ENCODE measurements around the gene CEP104.
A peak's percentile ranks its signal among the peaks of the same experiment; 100 is the strongest.

Gene CEP104

DNA sequence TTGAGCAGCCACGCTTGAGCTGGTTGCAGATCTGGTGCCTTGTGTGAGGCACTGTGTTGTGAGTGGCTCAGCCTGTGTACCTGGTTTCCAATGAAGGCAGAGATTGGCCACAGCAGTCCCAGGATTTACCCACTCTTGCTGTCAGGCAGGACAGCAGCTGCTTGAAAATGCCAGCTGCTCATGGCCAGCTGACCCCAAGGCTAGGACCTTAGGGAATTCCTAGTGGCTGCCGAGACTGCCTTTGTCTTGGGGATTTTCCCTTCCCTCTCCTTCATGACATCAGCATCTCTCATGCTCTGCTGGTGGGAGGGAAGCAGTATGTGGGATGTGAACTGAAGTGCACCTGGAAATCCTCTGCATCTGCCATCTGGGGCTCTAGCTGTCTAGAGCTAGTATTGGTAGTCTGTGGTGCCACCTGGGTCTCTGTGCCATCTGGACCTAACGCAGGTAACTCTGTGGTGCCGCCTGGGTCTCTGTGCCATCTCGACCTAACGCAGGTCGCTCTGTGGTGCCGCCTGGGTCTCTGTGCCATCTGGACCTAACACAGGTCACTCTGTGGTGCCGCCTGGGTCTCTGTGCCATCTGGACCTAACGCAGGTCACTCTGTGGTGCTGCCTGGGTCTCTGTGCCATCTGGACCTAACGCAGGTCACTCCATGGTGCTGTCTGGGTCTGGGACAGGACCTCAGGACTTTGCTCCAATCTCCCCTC, 56.9 kb downstream of the CEP104 start:
- no peaks in the 10 kb centered on the region for H3K9me3 ChIP-seq (ENCODE audit: control insufficient read depth, insufficient read depth, low read length)
- no peaks in the 10 kb centered on the region; the same call in 1 of the 2 replicates for H3K36me3 ChIP-seq (ENCODE audit: insufficient read depth, low read length)
- H3K9ac ChIP-seq (ENCODE audit: low read depth, low read length) = no peak overlapping the region
- peaks cover 1% of the 10 kb centered on the region; the same call in 1 of the 2 replicates for H3K4me1 ChIP-seq (ENCODE audit: insufficient read depth, low read length)

GRCh38 chr1:3796215-3797061, 60.6 kb downstream of the CEP104 start, which contains the start of gene LRRC47:
Gene LRRC47, minus strand, starts transcription at chr1:3796498. Its CDS starts 22 bp downstream, at chr1:3796476.
- Histone ChIP-seq H3K9ac (ENCODE audit: low read depth, low read length) (peak within 1 kb of the TSS; percentile 57), H3K9me3 (ENCODE audit: control insufficient read depth, insufficient read depth, low read length) (no peaks in the 10 kb centered on the region), H3K4me1 (ENCODE audit: insufficient read depth, low read length) (peaks cover 16% of the 10 kb centered on the region), H3K36me3 (ENCODE audit: insufficient read depth, low read length) (peaks cover 8% of the 10 kb centered on the region)

DNA sequence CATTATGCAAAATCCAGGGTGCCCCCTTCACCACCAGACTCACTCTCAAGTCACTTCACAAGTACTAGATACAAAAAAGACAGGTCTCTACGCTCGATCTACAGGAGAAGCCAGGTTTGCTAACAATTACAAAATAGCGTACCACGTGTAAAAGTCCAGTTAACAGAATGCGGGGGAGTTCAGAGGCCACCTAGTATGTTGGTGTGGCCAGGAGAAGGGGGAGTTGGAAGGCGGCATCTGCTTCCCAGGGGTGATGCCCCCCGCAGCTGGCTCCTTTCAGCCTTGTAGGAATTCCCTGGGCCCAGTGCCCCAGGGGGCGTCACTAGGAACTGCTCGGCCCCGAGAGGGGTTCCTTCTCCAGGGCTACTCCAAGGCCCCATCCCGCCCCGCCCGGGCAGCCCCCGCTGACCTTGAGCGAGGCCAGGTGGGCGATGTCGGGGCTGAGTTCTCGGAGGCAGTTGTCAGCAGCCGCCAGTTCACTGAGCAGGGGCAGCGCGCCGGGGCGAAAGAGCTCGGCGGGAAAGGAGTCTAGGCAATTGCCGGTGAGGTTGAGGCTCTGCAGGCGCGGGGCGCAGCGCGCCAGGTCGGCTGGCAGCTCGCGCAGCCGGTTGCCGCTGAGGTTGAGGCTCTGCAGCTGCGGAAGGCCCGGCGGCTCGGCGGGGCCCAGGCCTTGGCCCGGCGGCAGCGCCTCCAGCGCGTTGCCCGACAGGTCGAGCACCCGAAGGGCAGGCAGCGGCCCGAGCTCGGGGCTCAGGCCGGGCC, 61.4 kb downstream of the CEP104 start:
- Histone ChIP-seq H3K9ac (ENCODE audit: low read depth, low read length) (peak overlapping the region; percentile 57), H3K9me3 (ENCODE audit: control insufficient read depth, insufficient read depth, low read length) (no peaks in the 10 kb centered on the region), H3K36me3 (ENCODE audit: insufficient read depth, low read length) (peaks cover 8% of the 10 kb centered on the region), H3K4me1 (ENCODE audit: insufficient read depth, low read length) (peaks cover 16% of the 10 kb centered on the region)

GRCh38 chr1:3790952-3791351, 66.1 kb downstream of the CEP104 start:
- Histone ChIP-seq H3K4me1 (ENCODE audit: insufficient read depth, low read length) (peaks cover 24% of the 10 kb centered on the region), H3K9ac (ENCODE audit: low read depth, low read length) (no peak overlapping the region), H3K9me3 (ENCODE audit: control insufficient read depth, insufficient read depth, low read length) (no peaks in the 10 kb centered on the region), H3K36me3 (ENCODE audit: insufficient read depth, low read length) (peaks cover 8% of the 10 kb centered on the region)

DNA sequence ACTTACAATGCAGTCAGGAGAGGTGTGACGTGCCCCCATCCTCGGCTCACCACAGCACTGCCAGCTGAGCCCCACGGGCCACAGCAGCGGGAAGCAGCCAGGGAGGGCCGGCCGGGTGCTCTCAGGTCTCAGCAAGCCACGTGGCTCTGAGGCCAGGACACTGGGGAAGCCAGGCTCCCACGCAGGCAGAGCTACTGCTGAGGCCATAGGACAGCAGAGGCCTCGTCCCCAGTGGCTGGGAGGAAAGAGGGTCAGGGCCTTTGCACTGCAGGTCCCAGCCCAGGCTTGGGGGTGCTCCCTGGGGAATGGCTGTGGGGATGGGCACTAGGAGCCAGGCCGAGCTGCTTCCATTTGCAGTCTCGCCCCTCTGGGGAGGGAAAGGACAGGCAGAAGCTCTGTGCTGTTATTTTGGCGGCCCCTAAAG, 66.5 kb downstream of the CEP104 start:
- H3K36me3 ChIP-seq (ENCODE audit: insufficient read depth, low read length) = peaks cover 10% of the 10 kb centered on the region
- H3K9me3 ChIP-seq (ENCODE audit: control insufficient read depth, insufficient read depth, low read length) = no peaks in the 10 kb centered on the region
- H3K9ac ChIP-seq (ENCODE audit: low read depth, low read length) = no peak overlapping the region
- peaks cover 24% of the 10 kb centered on the region for H3K4me1 ChIP-seq (ENCODE audit: insufficient read depth, low read length)

- no peaks in the 10 kb centered on the region for H3K9me3 ChIP-seq (ENCODE audit: control insufficient read depth, insufficient read depth, low read length)
- H3K9ac ChIP-seq (ENCODE audit: low read depth, low read length) = no peak overlapping the region
- peaks cover 20% of the 10 kb centered on the region for H3K4me1 ChIP-seq (ENCODE audit: insufficient read depth, low read length)
- H3K36me3 ChIP-seq (ENCODE audit: insufficient read depth, low read length) = peaks cover 13% of the 10 kb centered on the region
Observed at GRCh38 chr1:3789421-3790300, 67.3 kb downstream of the CEP104 start.

DNA sequence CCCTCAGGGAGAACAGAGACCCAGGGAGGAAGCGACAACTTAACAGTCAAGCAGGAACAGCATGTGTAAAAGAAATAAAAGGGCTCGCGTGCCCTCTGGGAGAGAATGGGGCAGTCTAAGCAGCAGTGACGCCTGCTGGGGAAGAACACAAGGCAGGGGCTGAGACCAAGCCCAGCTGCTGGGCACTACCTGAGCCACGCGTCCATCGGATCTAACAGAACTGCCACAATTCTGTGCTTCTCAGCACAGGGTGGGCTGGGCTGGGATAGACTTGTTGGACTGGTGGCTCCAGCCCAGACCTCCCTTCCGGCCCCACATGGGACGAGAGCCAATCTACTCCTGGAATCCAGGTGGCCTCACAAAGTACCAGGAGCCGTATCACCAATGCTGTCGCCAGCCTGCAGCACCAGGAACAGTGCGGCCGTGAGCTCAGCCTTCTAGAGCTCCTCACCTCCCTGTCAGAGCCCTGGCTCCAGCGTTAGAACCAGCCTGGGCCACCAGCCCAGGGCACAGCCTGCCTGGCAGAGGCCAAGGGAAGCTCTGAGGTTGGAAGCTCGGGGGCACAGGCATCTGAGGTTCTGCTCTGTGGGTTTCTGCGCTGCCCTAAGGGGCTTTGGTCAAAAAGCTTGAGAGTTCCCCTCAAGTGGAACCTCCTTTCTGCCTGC, 68.1 kb downstream of the CEP104 start:
- Histone ChIP-seq H3K9ac (ENCODE audit: low read depth, low read length) (no peak overlapping the region), H3K9me3 (ENCODE audit: control insufficient read depth, insufficient read depth, low read length) (no peaks in the 10 kb centered on the region), H3K36me3 (ENCODE audit: insufficient read depth, low read length) (peaks cover 20% of the 10 kb centered on the region), H3K4me1 (ENCODE audit: insufficient read depth, low read length) (peaks cover 20% of the 10 kb centered on the region)

DNA sequence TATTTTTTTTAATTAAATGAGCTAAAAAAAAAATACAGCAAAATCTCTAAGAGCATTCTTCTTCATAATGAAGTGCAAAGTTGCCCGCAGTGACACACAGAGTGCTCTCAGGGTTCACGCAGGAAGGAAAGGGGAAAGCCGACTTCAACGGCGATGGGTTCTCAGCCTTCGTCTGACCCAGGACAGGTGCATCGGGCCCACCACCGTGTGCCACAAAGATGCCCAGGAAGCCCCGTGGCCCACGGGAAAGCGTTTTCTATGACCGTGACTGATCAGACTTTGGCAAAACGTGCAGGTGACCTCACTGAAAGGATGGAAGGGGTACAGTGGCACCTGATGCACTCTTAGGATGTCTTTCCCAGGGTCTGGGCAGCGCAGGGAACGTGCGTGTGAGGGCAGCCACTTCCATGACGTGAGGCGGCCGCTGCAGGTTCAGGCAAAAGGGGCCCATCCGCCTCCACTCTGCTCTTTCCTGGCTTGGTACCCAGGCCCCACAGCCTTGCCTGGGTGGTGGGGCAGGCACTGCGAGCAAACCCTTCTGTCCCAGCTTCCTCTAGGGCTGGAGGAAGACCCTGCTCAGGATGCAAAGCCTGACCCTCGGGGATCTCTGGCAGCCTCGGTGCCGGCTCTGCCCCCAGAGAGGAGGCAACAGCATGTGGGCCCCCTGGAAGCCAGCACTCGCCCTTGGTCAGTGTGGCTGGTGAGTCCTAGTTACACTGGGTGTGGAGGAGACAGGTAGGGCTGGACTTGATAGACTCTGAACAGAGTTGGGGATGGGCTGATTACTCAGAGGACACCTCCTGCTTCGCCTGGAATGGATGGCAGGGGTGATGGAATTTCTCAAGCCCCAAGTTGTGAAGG, 69.0 kb downstream of the CEP104 start:
- Histone ChIP-seq H3K4me1 (ENCODE audit: insufficient read depth, low read length) (peaks cover 20% of the 10 kb centered on the region), H3K9ac (ENCODE audit: low read depth, low read length) (no peak overlapping the region), H3K36me3 (ENCODE audit: insufficient read depth, low read length) (peaks cover 28% of the 10 kb centered on the region), H3K9me3 (ENCODE audit: control insufficient read depth, insufficient read depth, low read length) (no peaks in the 10 kb centered on the region)

DNA sequence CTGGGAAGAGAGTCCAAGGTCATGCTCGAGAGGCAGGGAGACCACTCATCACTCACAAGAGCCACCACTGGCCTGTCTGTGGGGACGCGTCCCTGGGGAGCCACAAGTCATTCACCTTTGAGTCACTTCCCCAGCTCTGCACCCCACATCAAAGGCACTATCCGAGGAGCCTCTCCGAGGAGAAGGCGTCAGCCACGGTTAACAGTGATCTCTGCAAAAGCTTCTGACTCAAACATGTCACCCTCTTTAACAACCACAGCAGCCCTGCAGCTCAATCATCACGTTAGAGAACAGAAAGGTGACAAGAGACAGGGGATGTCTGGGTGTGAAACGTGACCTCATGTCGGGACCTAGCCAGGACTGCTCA, 69.7 kb downstream of the CEP104 start:
- Histone ChIP-seq H3K4me1 (ENCODE audit: insufficient read depth, low read length) (peaks cover 14% of the 10 kb centered on the region), H3K9ac (ENCODE audit: low read depth, low read length) (no peak overlapping the region), H3K9me3 (ENCODE audit: control insufficient read depth, insufficient read depth, low read length) (no peaks in the 10 kb centered on the region), H3K36me3 (ENCODE audit: insufficient read depth, low read length) (peaks cover 33% of the 10 kb centered on the region)

DNA sequence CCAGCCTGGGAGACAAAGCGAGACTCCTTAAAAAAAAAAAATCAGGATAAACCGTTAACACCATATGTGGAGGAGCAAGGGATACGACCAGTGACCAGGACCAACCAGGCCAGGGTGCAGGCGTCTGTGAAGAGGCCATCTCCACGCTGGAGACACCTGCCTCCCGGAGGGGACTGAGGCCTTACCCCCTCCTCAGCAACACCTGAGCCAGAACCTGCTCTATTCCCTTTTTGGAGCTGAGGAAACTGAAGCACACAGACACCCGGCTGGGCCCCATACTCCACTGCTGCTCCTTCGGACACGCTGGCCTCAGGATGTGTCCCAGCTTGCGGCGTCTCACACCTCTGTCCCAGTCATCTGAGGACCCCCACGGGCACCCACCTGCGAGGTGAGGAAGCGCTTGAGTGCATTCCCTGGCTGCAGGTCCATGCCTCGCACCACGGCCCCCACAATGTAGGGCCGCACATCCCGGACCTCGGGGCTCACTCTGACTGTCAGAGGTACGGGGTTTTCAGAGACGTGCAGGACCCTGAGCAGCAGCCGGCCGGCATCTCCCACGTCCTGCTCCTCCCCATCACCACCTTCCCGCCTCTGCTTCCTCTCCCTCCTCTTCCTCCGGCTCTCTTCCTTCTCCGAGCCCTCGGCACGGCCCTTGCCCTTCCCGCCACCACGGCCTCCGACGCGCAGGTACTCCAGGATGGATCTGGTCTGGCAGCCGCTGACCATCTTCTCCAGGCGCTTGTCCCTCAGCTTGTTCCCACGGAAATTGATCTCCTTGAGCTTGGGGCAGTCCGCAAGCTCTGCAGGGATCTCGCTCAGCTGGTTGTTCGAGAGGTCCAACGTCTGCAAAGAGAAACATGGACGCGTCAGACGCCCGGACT, 70.3 kb downstream of the CEP104 start:
- H3K36me3 ChIP-seq (ENCODE audit: insufficient read depth, low read length) = peaks cover 31% of the 10 kb centered on the region
- no peaks in the 10 kb centered on the region for H3K9me3 ChIP-seq (ENCODE audit: control insufficient read depth, insufficient read depth, low read length)
- no peak overlapping the region for H3K9ac ChIP-seq (ENCODE audit: low read depth, low read length)
- H3K4me1 ChIP-seq (ENCODE audit: insufficient read depth, low read length) = peaks cover 8% of the 10 kb centered on the region

GRCh38 chr1:3785456-3786157, 71.4 kb downstream of the CEP104 start:
- Histone ChIP-seq H3K4me1 (ENCODE audit: insufficient read depth, low read length) (peaks cover 8% of the 10 kb centered on the region), H3K9me3 (ENCODE audit: control insufficient read depth, insufficient read depth, low read length) (no peaks in the 10 kb centered on the region), H3K9ac (ENCODE audit: low read depth, low read length) (no peak overlapping the region), H3K36me3 (ENCODE audit: insufficient read depth, low read length) (peaks cover 29% of the 10 kb centered on the region)

Measured in ES-I3 (cell line).